Activated CD4-positive, alpha-beta T cell treated with anti-CD3 and anti-CD28 coated beads, Interleukin-2, amount 50 U/mL, for 48 hours (primary cell): ENCODE results near the gene NBAS.
A peak's percentile ranks its signal among the peaks of the same experiment; 100 is the strongest.
"Not testable (repeated sequence)": the region's sequence is repeated elsewhere in the genome, so short reads cannot be mapped to it uniquely, and the experiment has no call there.

Experiments
- DNase-seq, 2 experiments: peaks; one replicate each; pipeline ENCODE4 v3.0.0-alpha.2; 2020

Gene NBAS

DNA sequence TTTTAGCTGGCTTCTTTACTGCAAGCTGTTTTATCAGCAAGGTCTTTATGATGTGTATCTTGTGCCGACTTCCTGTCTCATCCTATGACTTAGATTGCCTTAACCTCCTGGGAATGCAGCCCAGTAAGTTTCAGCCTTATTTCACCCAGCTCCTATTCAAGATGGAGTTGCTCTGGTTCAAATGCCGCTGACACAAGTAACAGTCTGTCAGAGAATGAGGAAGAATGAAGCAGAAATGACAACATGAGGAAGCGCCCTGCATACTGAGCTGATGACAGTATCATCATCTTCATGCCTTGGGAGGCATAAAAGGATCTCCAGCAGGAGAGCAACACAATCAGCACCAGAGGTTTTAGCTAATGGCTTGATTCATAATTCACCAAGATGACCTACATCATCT is 309.4 kb downstream of the NBAS start:
- no peak for DNase-seq

GRCh38 chr2:15250946-15251345 is 310.2 kb downstream of the NBAS start:
- DNase-seq, result not testable (repeated sequence)

DNA sequence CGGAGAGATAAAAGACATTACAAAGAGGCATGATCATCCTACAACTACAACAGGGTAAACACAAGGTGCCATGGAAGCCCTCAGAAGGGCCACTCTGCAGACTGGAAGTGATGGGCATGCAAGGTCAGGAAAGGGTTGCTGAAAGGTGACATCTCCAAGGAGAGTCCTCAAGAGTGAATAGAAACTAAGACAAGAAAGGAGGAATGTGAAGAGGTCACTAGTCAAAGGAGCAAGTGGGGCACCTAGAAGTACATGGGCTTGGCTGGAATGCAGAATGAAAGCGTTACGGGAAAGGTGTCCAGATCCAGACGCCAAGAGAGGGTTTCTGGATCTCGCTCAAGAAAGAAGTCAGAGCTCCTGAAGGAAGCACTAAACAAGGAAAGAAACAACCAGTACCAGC is 314.3 kb downstream of the NBAS start:
- DNase-seq, result no peak

- no peak for DNase-seq
Measured at GRCh38 chr2:15243762-15244161, 317.4 kb downstream of the NBAS start.

DNA sequence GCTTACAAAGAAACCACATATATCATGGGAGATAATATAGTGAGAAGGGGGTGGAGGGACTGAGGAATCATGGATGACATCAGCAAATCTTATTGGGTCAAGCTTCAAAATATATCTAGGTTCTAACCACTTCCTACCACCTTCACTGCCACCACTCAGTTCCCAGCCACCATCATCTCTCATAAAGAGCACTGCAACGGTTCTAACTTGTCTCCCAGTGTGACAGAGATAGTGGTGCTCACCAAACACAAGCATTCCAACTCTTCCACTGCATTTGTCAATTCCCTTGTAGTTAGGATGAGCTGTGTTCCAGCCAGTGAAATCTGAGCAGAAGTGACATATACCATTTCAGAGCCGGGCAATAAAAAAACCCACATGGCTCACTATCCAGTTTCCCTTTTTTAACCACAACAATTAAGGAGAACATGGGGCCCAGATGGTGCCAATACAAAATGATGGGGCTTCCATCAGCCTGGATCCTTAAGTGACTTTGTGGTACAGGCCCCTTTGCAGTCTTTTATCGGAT is 318.1 kb downstream of the NBAS start:
- no peak for DNase-seq

DNA sequence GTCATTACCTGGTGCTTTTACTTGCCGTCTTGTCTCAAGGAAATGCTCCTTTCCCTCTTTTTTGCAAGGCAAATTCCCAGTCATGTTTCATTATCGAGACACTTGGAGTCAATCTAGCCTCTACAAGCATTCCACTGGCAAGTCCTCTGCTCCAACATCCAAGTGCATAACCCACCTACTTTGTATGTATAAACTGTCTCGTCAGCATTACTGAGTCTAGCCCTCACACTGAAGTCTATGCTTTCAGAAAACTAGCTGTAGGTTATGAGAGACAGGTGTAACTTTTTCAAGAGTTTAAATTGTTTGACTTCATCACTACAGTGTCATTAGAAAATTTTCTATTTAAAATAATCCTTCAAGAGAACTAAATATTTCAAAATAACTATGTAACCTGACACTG is 319.2 kb downstream of the NBAS start:
- DNase-seq, result no peak

DNA sequence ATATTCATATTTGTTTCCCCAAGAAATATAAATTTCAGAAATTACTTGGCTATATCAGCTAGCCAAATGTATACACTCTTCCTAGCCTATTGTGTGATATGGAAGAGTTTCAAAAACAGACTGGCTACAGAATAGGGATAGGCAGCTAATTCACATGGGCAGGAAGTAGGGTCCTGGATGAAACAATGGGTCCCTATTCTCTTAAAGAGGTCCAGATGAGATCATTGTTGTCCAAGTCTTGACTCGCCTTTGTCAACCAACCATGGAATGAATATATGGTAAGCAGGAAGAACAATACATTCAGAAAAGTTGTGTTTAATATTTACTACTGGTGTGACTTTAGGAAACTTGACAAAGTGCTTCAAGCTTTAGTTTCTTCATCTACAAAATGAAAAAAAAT is 319.9 kb downstream of the NBAS start:
- DNase-seq, result no peak

DNA sequence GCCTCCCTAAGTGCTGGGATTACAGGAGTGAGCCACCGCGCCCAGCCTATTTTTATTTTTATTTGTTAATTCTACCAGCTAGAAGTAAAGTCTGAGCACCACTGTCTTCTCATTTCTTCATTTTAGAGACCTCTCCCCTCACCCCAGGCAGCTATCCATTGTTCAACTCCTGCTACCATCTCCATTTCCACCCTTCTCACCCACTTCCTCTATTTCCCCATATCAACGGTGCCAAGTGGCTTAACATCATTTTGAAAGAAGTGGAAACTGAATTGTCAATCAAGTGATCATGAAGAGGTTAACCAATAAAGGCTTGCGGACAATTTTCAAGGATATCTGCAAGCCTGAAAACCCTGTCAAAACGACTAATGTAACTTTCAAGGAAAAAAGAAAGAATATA is 323.1 kb downstream of the NBAS start:
- DNase-seq, result no peak

DNA sequence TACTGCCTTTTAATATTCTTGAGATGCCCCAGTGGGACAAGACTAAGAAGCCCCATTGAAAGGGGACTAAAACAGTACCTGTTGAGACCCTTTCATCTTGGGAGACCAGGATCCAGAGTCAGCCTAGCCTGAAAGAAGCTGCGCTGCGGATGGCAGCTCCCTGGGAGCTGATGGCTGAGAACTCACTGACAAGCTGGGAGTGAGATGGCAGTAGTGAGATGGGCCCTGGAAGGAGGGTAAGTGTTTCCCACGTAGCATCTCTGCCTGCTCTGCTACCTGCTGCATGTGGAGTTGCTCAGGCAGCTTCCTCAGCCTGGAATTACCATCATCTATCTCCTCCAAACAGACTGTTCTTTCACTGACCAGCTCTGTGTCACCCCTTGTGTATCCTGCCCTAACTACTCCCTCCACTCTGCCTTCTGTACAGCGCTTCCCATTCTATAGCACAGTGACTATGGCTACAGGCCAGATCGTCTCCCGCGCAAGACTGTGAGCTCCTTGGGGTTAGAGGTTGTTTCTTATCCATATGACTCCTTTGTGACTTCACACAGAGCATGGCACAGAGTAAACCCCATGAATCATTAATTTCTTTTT is 330.4 kb downstream of the NBAS start:
- no peak for DNase-seq

DNA sequence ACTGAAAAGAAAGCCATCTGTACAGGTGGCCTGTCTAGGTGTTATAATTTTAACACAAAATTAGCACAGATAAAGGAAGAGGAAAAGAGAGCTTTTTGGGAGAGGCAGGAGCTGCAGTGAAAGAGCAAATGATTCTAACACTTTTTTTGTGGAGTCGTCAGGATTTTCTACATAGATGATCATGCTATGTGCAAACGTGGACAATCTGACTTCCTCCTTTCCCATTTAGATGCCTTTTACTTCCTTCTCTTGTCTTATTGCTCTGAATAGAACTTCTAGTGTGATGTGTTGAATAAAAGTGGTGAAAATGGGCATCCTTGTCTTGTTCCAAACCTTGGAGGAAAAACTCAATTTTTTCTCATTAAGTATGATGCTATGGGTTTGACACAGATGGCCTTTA is 334.5 kb downstream of the NBAS start:
- DNase-seq, result no peak

GRCh38 chr2:15225131-15225530 is 336.0 kb downstream of the NBAS start:
- no peak for DNase-seq

- no peak for DNase-seq
Measured at GRCh38 chr2:15224641-15225040, 336.5 kb downstream of the NBAS start.

GRCh38 chr2:15223887-15224286 is 337.2 kb downstream of the NBAS start:
- DNase-seq, result no peak

DNA sequence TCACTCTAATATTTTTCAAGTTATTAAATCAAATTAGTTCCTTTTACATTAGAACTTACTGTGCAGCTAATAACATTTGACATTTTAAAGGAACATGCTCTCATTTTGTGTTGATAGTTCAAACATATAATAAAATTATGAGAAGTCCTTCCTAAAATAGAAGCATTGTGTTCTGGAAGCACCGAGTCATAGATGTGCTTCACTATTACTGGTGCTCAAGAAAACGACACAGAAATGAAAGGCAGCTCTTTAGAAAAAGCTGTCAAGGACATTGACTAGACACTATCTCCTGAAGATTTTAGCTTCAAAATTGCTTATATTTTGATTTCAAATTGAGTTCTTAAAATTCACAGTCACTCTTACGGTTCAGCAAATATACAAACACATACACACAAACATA is 338.3 kb downstream of the NBAS start:
- no peak for DNase-seq

DNA sequence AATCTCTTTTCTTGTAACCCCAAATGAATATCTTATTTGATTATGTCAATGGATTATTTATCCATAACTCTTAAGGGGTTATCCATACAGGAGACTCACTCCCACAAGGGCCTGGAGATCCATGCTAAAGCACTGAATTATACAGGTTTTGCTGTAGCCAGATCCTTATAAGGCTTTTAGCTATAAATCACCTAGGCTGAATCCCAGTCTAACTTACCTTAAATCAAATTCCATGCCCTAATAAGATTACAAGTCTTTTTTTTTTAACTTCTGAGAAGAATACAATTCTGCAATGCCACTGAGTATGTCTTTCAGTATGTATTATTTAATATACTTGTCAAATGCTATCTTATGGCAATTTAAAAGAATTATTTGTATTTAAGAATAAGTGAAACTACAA is 340.5 kb downstream of the NBAS start:
- no peak for DNase-seq

- DNase-seq, result no peak
Measured at GRCh38 chr2:15218423-15219086, 342.6 kb downstream of the NBAS start.

- DNase-seq, result no peak
Measured at GRCh38 chr2:15212249-15212648, 348.9 kb downstream of the NBAS start.

DNA sequence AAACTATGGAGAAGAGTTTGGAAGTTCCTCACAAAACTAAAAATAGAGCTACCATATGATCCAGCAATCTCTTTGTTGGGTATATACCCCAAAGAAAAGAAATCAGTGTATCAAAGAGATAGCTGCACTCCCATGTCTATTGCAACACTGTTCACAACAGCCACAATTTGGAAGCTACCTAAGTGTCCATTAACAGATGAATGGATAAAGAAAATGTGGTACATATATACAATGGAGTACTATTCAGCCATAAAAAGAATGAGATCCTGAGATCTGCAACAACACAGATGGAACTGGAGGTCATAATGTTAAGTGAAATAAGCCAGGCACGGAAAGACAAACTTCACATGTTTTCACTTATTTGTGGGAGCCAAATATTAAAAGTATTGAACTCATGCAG is 350.6 kb downstream of the NBAS start:
- not testable (repeated sequence) for DNase-seq

DNA sequence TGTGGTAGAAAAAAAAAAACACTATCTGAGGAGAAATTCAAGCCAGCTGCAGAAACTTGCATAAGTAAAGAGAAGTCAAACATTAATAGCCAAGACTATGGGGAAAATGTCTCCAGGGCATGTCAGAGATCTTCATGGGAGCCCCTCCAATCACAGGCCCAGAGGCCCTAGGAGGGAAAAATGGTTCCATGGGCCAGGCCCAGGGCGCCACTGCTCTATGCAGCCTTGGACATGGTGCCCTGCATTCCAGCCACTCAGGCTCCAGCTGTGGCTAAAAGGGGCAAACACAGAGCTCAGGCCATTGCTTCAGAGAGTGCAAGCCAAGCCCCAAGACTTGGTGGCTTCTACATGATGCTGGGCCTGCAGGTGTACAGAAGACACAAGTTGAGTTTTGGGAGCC is 354.7 kb downstream of the NBAS start:
- DNase-seq, result no peak

DNA sequence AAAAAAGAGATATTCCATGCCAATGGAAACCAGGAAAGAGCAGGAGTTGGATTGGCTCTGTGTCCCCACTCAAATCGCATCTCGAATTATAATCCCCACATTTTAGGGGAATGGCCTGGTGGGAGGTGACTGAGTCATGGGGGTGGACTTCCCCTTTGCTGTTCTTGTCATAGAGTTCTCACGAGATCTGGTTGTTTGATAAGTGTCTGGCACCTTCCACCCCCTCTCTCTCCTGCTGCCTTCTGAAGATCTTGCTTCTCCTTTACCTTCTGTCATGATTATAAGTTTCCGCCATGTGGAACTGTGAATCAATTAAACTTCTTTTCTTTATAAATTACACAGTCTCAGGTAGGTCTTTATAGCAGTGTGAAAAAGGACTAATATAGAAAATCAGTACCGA is 355.6 kb downstream of the NBAS start:
- DNase-seq, result peak in 1 of 2 experiments; percentile 17

DNA sequence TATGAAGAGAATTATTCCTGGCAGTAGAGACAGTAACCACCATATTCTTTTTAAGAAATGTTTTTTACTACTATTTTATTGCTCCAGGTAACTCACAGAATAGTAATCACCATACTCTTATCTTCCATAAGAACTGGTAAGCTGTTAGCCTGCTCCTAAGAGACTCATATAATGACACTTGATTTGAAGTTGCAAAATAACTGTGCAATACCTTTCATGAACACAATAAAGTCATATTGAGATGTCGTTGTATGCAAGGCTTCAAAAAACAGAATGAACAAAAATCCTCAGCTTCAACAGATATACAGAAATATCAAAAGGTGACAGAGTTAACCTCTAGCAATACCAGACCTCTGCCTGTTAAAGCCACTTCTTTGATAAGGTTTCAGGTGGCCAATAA is 360.1 kb downstream of the NBAS start:
- no peak for DNase-seq

- no peak for DNase-seq
Measured at GRCh38 chr2:15200581-15200980, 360.6 kb downstream of the NBAS start.

GRCh38 chr2:15198051-15198450 is 363.1 kb downstream of the NBAS start:
- DNase-seq, result no peak

- DNase-seq, result no peak
Measured at GRCh38 chr2:15195813-15196212, 365.3 kb downstream of the NBAS start.

- no peak for DNase-seq
Measured at GRCh38 chr2:15191789-15192188, 369.3 kb downstream of the NBAS start.
